K562 (cell line): ENCODE measurements around the gene OR8B2. TPM values are rescaled to one million over a fixed set of nuclear protein-coding genes. Genes with fewer than 3 reads are reported as not detected.

ENCODE experiments used
- ATAC-seq: fragments of 200-7000 bp; cut with Tn5 transposase; 3 replicates; pipeline ENCODE4 v1.9.1; 2020; ENCODE audit warnings: moderate library complexity
- BruUV-seq: library from RNA; stranded (reverse); fragments of 400-500 nt; replicated peaks from 2 replicates; lab custom pipeline; 2021; lab: Mats Ljungman, UMichigan
- CTCF ChIA-PET: fragments of 300-600 bp; formaldehyde crosslinking; extraction: SDS; loops from one replicate; lab custom pipeline; 2021; ENCODE audit warnings: low intra/inter-chr PET ratio; lab: Yijun Ruan, JAX
- POLR2A ChIA-PET: fragments of 300-600, 350-650 bp; sonication (Branson Sonifier 250); formaldehyde crosslinking; extraction: SDS; loops from one replicate; lab custom pipeline; 2021; ENCODE audit warnings: antibody characterized with exemption, inconsistent platforms; lab: Yijun Ruan, JAX
- DNase-seq, 4 experiments: peaks; one replicate each; pipeline versions ENCODE4 v3.0.0 to v3.0.0-alpha.2; 2011 to 2018; ENCODE audit warnings: low spot score in 3 of 4, mixed read lengths in 3 of 4; ENCODE audit errors: extremely low read depth in 1 of 4
- FAIRE-seq: peaks from 2 replicates; lab custom pipeline; 2011; peaks lifted over from hg19 to GRCh38; lab: Jason Lieb, UNC
- H2AFZ ChIP-seq: 2 replicates; pipeline ENCODE4 v1.6.0; 2011; ENCODE audit warnings: low read depth, low read length, control low read depth, inconsistent platforms
- H3K27ac ChIP-seq: fragments of 200-600 bp; 3 replicates; pipeline ENCODE4 v1.8.0; 2011; ENCODE audit warnings: low read depth, mild to moderate bottlenecking, control low read depth, inconsistent platforms, low read length, moderate library complexity, mixed read lengths; ENCODE audit errors: extremely low read depth
- H3K27me3 ChIP-seq, 2 experiments: fragments of 300-600 bp in 1 of 2; 2 replicates in 1 of 2; 3 replicates in 1 of 2; pipeline versions ENCODE4 v1.6.0 to v1.8.0; 2011; ENCODE audit warnings: inconsistent platforms in 2 of 2, low read length in 2 of 2, mild to moderate bottlenecking in 1 of 2, mixed read lengths in 1 of 2, moderate library complexity in 1 of 2; ENCODE audit not compliant: control insufficient read depth in 2 of 2, insufficient read depth in 2 of 2
- H3K36me3 ChIP-seq: fragments of 300-600 bp; 3 replicates; pipeline ENCODE4 v1.8.0; 2011; ENCODE audit warnings: mild to moderate bottlenecking, low read length, inconsistent platforms; ENCODE audit not compliant: control insufficient read depth, insufficient read depth
- H3K4me1 ChIP-seq, 2 experiments: fragments of 200-600 bp in 1 of 2; replicated peaks in 1 of 2; 2 replicates in 1 of 2; 3 replicates in 1 of 2; pipeline versions ENCODE4 v1.5.1 to v1.8.0; 2011; ENCODE audit warnings: inconsistent platforms in 2 of 2, low read length in 2 of 2, mild to moderate bottlenecking in 1 of 2, mixed read lengths in 1 of 2, moderate library complexity in 1 of 2; ENCODE audit not compliant: control insufficient read depth in 2 of 2, insufficient read depth in 2 of 2
- H3K4me2 ChIP-seq: 2 replicates; pipeline ENCODE4 v1.6.1; 2011; ENCODE audit warnings: low read length, control low read depth, inconsistent platforms, mixed read lengths; ENCODE audit not compliant: insufficient read depth
- H3K4me3 ChIP-seq: fragments of 200-600 bp; sonication (generic), shearing (Covaris generic); 2 replicates; pipeline ENCODE4 v1.5.1; 2016; ENCODE audit warnings: control low read depth, inconsistent platforms
- H3K79me2 ChIP-seq: fragments of 200-600 bp; 3 replicates; pipeline ENCODE4 v1.8.0; 2011; ENCODE audit warnings: low read length, inconsistent platforms; ENCODE audit not compliant: control insufficient read depth, insufficient read depth
- H3K9ac ChIP-seq, 2 experiments: 2 replicates each; pipeline versions ENCODE4 v1.6.0 to v1.6.1; 2011; ENCODE audit warnings: low read depth in 2 of 2, low read length in 2 of 2, control low read depth in 1 of 2, inconsistent platforms in 1 of 2, mild to moderate bottlenecking in 1 of 2, mixed read lengths in 1 of 2; ENCODE audit not compliant: insufficient read depth in 1 of 2
- H3K9me1 ChIP-seq: one replicate; pipeline ENCODE4 v1.6.0; 2011; ENCODE audit warnings: inconsistent platforms, mild to moderate bottlenecking, low read length, moderate library complexity; ENCODE audit not compliant: control insufficient read depth, insufficient read depth
- H3K9me3 ChIP-seq: replicated peaks from 2 replicates; pipeline ENCODE4 v1.5.1; 2011; ENCODE audit warnings: low read depth, low read length, inconsistent platforms; ENCODE audit not compliant: control insufficient read depth, insufficient read depth
- H4K20me1 ChIP-seq: replicated peaks from 2 replicates; pipeline ENCODE4 v1.6.1; 2011; ENCODE audit warnings: low read length, inconsistent platforms, mixed read lengths; ENCODE audit not compliant: control insufficient read depth, insufficient read depth
- FOXA3 ChIP-seq, 2 experiments: fragments of 450-650 bp in 1 of 2; sonication (generic) in 1 of 2; formaldehyde crosslinking; IDR thresholded peaks in 1 of 2; conservative IDR thresholded peaks in 1 of 2; 2 replicates each; pipeline versions ENCODE4 v1.4.0 to v1.8.0; 2020 to 2022; ENCODE audit warnings: mild to moderate bottlenecking in 2 of 2, missing genetic modification reagents in 1 of 2
- POLR2AphosphoS2 ChIP-seq: IDR thresholded peaks from 2 replicates; pipeline ENCODE4 v1.6.1; 2012; ENCODE audit warnings: low read length, improper control_type of control experiment
- POU5F1 ChIP-seq: fragments of 150-350 bp; IDR thresholded peaks from 2 replicates; pipeline ENCODE4 v1.6.1; 2014; ENCODE audit warnings: borderline replicate concordance, low read length, low read depth, mild to moderate bottlenecking; ENCODE audit not compliant: partially characterized antibody
- ZNF232 ChIP-seq: sonication (generic); formaldehyde crosslinking; IDR thresholded peaks from 2 replicates; pipeline ENCODE4 v1.8.0; 2022; ENCODE audit warnings: mild to moderate bottlenecking, missing genetic modification reagents
- in situ Hi-C: fragments of 300-500 bp; cut with MboI; formaldehyde crosslinking; loops from 4 replicates; pipeline ENCODE4 v1.15.0; 2018; ENCODE audit warnings: inconsistent platforms, mixed read lengths
- intact Hi-C: fragments of 100-400 bp; cut with micrococcal nuclease; formaldehyde crosslinking; loops from 2 replicates; pipeline ENCODE4 v1.14.2; 2022
- polyA plus RNA-seq, 8 experiments: library from polyadenylated mRNA; depleted of rRNA in 4 of 8; stranded (reverse) in 5 of 8; unstranded in 3 of 8; fragments of >200 nt; fragmentation: Nextera tagmentation in 2 of 8; fragmentation: Illumina TruSeq in 1 of 8; extraction: Ambion mirVana in 2 of 8; extraction: Trizol in 1 of 8; gene quantifications; 2 replicates each; pipeline versions ENCODE4 v1.2.1 to v1.2.3, GENCODE V29; 2011 to 2014; ENCODE audit warnings: inconsistent platforms in 1 of 8, missing spikeins in 1 of 8
- total RNA-seq, 7 experiments: library from RNA; depleted of rRNA in 6 of 7; stranded (reverse); fragments of >200 nt in 6 of 7; fragmentation: Illumina TruSeq in 2 of 7; extraction: Trizol in 2 of 7; gene quantifications; 2 replicates each; pipeline versions ENCODE4 v1.2.1 to v1.2.3, GENCODE V29; 2011 to 2021; ENCODE audit warnings: low replicate concordance in 1 of 7
- TF ChIP-seq, protein P1 (sequence below): fragments of 200-400 bp; formaldehyde crosslinking; IDR thresholded peaks from 2 replicates; pipeline ENCODE4 v1.6.1; 2017; ENCODE audit warnings: mild to moderate bottlenecking, low read depth, low read length, moderate library complexity

The OR8B2 gene
- total and polyA plus RNA-seq, 9 of the 15 experiments (the other 6 are each of a cell fraction or from before 2014, with no cell fraction given), result 0.56 TPM; not detected in 8

DNA sequence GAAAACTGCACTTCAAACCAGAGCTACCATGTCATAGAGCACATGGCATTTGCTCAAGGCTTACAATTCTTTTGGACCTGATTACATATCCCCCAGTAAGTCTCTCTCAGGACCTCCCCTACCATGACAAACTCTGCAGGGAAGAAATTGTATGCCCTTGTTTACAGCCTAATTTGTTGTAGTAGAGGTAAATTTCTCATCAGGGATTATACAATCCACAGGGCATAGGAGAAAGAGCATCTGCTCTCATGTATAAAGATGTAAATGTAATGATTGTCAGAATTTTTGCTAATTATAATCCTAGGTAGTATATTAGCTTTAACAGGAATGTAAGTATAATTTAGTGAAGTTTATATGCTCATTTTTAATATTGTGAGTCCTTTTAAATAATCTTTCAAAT, 14.6 kb upstream of the OR8B2 start, which contains the start of gene OR8B3:
Gene OR8B3 (minus strand): TSS at position 101 of the 400 bp plus-strand sequence. CDS start 1,673 bp downstream, outside the sequence.
- H3K36me3 ChIP-seq, result no peaks in the 10 kb centered on the region
- no peaks in the 10 kb centered on the region for H4K20me1 ChIP-seq
- DNase-seq (no peak), FAIRE-seq (no peak), ATAC-seq (no peak)
- H3K4me1 ChIP-seq, result peaks cover 0 to 5% of the 10 kb centered on the region in 2 experiments; a peak in 1 of 5 replicates
- intact Hi-C loops (no loop called here), in situ Hi-C loops (no loop called here)
- CTCF ChIA-PET, result no interaction called here
- H3K27ac ChIP-seq, result no peak within 1 kb of the TSS
- POLR2A ChIA-PET, result interaction anchor here (0.6 kb wide), 1 partner anchor 17 kb away, joined by 3 read pairs; no protein-coding TSS in a partner anchor
- BruUV-seq, result no TSS peak
- H3K4me3 ChIP-seq, result no peak within 1 kb of the TSS
- H3K9ac ChIP-seq, result no peak within 1 kb of the TSS
- TF ChIP-seq POLR2AphosphoS2 (no peak), ZNF232 (no peak), POU5F1 (no peak), FOXA3 (CRISPR knock-in tag; conservative IDR thresholded peaks at IDR 0.05 in 1 of 2, IDR thresholded peaks at IDR 0.05 in 1 of 2) (no peak)
- TF ChIP-seq, protein P1, sequence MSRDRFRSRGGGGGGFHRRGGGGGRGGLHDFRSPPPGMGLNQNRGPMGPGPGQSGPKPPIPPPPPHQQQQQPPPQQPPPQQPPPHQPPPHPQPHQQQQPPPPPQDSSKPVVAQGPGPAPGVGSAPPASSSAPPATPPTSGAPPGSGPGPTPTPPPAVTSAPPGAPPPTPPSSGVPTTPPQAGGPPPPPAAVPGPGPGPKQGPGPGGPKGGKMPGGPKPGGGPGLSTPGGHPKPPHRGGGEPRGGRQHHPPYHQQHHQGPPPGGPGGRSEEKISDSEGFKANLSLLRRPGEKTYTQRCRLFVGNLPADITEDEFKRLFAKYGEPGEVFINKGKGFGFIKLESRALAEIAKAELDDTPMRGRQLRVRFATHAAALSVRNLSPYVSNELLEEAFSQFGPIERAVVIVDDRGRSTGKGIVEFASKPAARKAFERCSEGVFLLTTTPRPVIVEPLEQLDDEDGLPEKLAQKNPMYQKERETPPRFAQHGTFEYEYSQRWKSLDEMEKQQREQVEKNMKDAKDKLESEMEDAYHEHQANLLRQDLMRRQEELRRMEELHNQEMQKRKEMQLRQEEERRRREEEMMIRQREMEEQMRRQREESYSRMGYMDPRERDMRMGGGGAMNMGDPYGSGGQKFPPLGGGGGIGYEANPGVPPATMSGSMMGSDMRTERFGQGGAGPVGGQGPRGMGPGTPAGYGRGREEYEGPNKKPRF, result no peak
- no peak within 1 kb of the TSS for H2AFZ ChIP-seq
- H3K79me2 ChIP-seq, result no peaks in the 10 kb centered on the region
- H3K9me1 ChIP-seq, result no peaks in the 10 kb centered on the region
- no peaks in the 10 kb centered on the region for H3K27me3 ChIP-seq
- H3K4me2 ChIP-seq, result no peak within 1 kb of the TSS
- H3K9me3 ChIP-seq, result no peaks in the 10 kb centered on the region
